RWPE2 (cell line): ENCODE measurements around the gene INPP5B.

ENCODE experiments used
- ATAC-seq: fragments of 200-7000 bp; cut with Tn5 transposase; 3 replicates; pipeline ENCODE4 v1.9.1; 2021; ENCODE audit warnings: low read depth
- DNase-seq: peaks from one replicate; pipeline ENCODE4 v3.0.0-alpha.2; 2020; ENCODE audit warnings: low spot score
- H3K27ac ChIP-seq: fragments of 450-650 bp; 2 replicates; pipeline ENCODE4 v1.5.1; 2017; ENCODE audit warnings: mild to moderate bottlenecking; ENCODE audit not compliant: poor library complexity, severe bottlenecking
- H3K27me3 ChIP-seq: fragments of 250-450 bp; sonication (Bioruptor Pico); 2 replicates; pipeline ENCODE4 v1.5.1; 2021; ENCODE audit warnings: mild to moderate bottlenecking, moderate library complexity; ENCODE audit not compliant: insufficient read depth, poor library complexity, severe bottlenecking
- H3K36me3 ChIP-seq: fragments of 250-450 bp; sonication (Bioruptor Pico); 2 replicates; pipeline ENCODE4 v1.5.1; 2020; ENCODE audit warnings: low read depth, mild to moderate bottlenecking, moderate library complexity
- H3K4me1 ChIP-seq: fragments of 250-450 bp; sonication (Bioruptor Pico); 2 replicates; pipeline ENCODE4 v1.5.1; 2021; ENCODE audit warnings: mild to moderate bottlenecking, moderate library complexity; ENCODE audit not compliant: insufficient read depth, poor library complexity, severe bottlenecking
- H3K4me3 ChIP-seq: fragments of 250-450 bp; sonication (Bioruptor Pico); 2 replicates; pipeline ENCODE4 v1.5.1; 2021; ENCODE audit warnings: mild to moderate bottlenecking, moderate library complexity; ENCODE audit not compliant: severe bottlenecking
- H3K9me3 ChIP-seq: fragments of 250-450 bp; sonication (Bioruptor Pico); 2 replicates; pipeline ENCODE4 v1.5.1; 2021; ENCODE audit warnings: mild to moderate bottlenecking, moderate library complexity; ENCODE audit not compliant: severe bottlenecking
- TF ChIP-seq, protein P1 (sequence below): fragments of 450-650 bp; IDR thresholded peaks from one replicate; pipeline ENCODE4 v1.5.1; 2017; ENCODE audit warnings: mild to moderate bottlenecking, moderate library complexity; ENCODE audit not compliant: poor library complexity, severe bottlenecking

Gene INPP5B

DNA sequence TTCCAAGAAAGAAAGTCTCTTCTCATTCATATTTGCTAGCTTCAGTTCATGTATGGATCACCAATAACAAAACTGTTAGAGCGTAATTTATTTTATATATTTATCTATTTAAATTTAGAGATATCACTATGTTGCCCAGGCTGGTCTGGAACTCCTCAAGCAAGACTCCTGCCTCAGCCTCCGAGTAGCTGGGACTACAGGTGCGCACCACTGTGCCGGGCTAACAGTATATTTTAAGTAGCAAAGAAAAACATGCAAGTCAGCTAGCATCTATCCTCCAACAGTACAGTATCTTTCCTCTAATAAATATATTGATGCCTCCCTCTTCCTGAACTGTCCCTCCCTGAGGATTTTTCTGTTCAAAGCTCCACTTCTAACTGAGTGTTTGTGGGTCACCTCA lies 21.5 kb downstream of the INPP5B start:
- Histone ChIP-seq H3K27me3 (no peaks in the 10 kb centered on the region), H3K4me3 (no peak overlapping the region), H3K9me3 (no peaks in the 10 kb centered on the region), H3K27ac (no peak overlapping the region), H3K4me1 (peaks cover 6% of the 10 kb centered on the region), H3K36me3 (no peaks in the 10 kb centered on the region)
- TF ChIP-seq, protein P1, sequence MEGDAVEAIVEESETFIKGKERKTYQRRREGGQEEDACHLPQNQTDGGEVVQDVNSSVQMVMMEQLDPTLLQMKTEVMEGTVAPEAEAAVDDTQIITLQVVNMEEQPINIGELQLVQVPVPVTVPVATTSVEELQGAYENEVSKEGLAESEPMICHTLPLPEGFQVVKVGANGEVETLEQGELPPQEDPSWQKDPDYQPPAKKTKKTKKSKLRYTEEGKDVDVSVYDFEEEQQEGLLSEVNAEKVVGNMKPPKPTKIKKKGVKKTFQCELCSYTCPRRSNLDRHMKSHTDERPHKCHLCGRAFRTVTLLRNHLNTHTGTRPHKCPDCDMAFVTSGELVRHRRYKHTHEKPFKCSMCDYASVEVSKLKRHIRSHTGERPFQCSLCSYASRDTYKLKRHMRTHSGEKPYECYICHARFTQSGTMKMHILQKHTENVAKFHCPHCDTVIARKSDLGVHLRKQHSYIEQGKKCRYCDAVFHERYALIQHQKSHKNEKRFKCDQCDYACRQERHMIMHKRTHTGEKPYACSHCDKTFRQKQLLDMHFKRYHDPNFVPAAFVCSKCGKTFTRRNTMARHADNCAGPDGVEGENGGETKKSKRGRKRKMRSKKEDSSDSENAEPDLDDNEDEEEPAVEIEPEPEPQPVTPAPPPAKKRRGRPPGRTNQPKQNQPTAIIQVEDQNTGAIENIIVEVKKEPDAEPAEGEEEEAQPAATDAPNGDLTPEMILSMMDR, result no peak
- no peak for DNase-seq
- ATAC-seq, result no peak

DNA sequence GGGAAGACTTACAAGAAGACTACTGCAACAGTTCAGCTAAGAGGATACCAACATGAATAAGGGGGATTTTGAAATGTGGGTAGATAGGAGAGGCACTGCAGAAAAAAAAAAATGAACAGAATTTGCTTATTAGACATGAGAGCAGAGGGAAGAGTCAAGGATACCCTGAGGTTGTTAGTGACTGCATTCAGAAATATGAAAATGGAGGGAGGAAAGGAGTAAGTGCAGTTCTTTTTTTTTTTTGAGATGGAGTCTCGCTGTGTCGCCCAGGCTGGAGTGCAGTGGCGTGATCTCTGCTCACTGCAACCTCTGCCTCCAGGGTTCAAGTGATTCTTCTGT lies 23.3 kb downstream of the INPP5B start:
- Histone ChIP-seq H3K4me3 (no peak overlapping the region), H3K9me3 (no peaks in the 10 kb centered on the region), H3K27me3 (no peaks in the 10 kb centered on the region), H3K4me1 (no peaks in the 10 kb centered on the region), H3K27ac (no peak overlapping the region), H3K36me3 (no peaks in the 10 kb centered on the region)
- DNase-seq, result no peak
- ATAC-seq, result no peak
- TF ChIP-seq, protein P1, result no peak

DNA sequence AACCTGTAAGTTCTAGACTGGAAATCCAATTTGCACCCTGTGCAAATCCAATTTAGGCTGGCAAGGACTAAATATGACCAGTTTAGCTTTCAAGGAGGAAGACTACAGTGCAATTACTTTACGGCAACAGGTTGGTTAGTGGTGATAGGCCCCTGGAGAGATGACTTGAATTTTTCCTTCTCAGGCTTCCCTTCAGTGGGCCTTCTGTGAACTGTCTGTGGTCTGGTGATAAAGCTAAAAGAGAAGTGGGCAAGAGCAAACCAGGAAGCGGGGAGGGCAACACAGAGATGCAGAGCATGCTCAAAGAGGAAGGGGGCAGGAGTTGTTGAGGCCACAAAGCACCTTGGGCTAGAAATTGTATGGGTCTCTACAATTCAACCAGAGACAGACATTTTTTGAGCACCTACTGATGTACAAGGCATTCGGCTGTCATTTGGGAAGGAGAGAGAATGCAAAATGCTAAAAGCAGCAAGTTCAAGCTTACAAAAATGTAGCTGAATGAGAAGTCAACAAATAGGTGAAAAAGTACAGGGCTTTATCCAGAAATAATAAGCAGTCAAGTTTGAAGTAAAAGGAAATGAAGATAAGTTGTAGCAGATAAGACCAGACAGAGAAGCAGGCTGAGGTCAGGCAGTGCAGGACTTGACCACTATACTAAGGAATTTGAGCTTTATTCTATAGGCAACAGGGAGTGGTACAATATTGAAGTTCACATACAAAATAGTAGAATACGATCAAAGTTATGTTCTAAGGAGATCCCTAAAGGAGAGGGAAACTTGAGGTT lies 23.9 kb downstream of the INPP5B start:
- TF ChIP-seq, protein P1, result no peak

DNA sequence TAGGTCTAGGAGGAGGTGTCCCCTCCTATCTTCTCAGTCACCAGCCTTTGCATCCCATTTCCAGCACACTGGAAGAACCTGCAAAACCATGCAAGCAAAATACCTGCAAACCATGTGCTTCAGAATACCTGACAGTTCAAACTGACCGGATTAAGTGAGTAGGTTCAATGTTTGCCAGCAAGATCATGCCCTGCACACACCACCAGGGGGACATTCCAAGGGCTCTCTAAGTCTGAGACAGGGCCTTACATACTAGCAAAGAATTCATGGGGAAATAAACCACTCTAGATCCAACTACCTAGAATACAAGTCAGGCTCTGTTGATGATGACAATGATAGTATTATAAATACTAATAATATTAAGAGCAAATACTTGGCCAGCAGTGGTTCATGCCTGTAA lies 27.6 kb downstream of the INPP5B start:
- Histone ChIP-seq H3K4me3 (no peak overlapping the region), H3K27me3 (no peaks in the 10 kb centered on the region), H3K27ac (no peak overlapping the region), H3K9me3 (no peaks in the 10 kb centered on the region), H3K36me3 (no peaks in the 10 kb centered on the region), H3K4me1 (no peaks in the 10 kb centered on the region)
- TF ChIP-seq, protein P1, result peak; percentile 44
- no peak for DNase-seq
- peak; percentile 56; the same call in 2 of the 3 replicates for ATAC-seq

More for the DNA sequence above, 23.9 kb downstream of the INPP5B start:
- DNase-seq, result no peak
- H3K4me1 ChIP-seq, result no peaks in the 10 kb centered on the region
- no peak for ATAC-seq
- no peak overlapping the region for H3K4me3 ChIP-seq
- no peaks in the 10 kb centered on the region for H3K36me3 ChIP-seq
- H3K27ac ChIP-seq, result no peak overlapping the region
- no peaks in the 10 kb centered on the region for H3K27me3 ChIP-seq
- no peaks in the 10 kb centered on the region for H3K9me3 ChIP-seq

DNA sequence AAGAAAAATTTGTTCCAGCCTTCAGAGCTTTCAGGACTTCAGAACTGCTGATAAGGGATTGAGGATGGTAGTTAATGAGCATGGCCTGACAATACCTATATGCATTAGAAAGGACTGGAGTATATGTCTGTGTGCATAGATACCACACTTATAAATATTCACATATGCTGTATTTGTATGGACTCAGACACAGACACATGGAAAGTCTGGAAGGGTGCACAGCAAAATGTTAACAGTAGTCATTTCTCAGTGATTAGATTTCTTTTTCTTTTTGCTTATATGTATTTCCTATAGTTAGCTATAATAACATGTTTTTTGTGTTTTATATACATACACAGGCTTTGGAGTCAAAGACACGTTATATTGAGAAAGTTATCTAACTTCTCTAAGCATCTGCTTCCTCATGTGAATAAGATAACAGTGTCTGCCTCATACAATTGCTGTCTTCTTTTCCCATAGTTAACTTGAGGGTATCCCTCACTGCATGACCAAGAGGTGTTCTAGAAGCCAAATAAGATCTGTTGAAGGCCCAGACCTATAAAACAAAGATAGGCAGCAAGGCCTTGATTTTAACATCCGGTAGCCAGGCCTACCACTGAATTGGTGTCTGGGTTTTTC lies 31.3 kb downstream of the INPP5B start:
- ATAC-seq (no peak), DNase-seq (no peak)
- peaks cover 3% of the 10 kb centered on the region for H3K9me3 ChIP-seq
- no peak overlapping the region for H3K4me3 ChIP-seq
- TF ChIP-seq, protein P1, result no peak
- no peaks in the 10 kb centered on the region for H3K4me1 ChIP-seq
- no peaks in the 10 kb centered on the region for H3K27me3 ChIP-seq
- no peaks in the 10 kb centered on the region for H3K36me3 ChIP-seq
- H3K27ac ChIP-seq, result no peak overlapping the region
